Activated naive CD4-positive, alpha-beta T cell treated with anti-CD3 and anti-CD28 coated beads, Interleukin-2, amount 50 U/mL, for 24 hours (primary cell): ENCODE results near the gene PGGT1B.
"Not testable (repeated sequence)": the region's sequence is repeated elsewhere in the genome, so short reads cannot be mapped to it uniquely, and the experiment has no call there.

Experiments used
- H3K27ac Mint-ChIP-seq: one replicate; pipeline ENCODE4 v1.8.0; 2021; ENCODE audit warnings: mild to moderate bottlenecking, mixed read lengths
- H3K27me3 Mint-ChIP-seq: one replicate; pipeline ENCODE4 v1.8.0; 2021; ENCODE audit warnings: mixed read lengths
- H3K36me3 Mint-ChIP-seq: one replicate; pipeline ENCODE4 v1.8.0; 2021; ENCODE audit warnings: mixed read lengths
- H3K4me1 Mint-ChIP-seq: one replicate; pipeline ENCODE4 v1.8.0; 2021; ENCODE audit warnings: mixed read lengths
- H3K4me3 Mint-ChIP-seq: one replicate; pipeline ENCODE4 v1.8.0; 2021; ENCODE audit warnings: mild to moderate bottlenecking, mixed read lengths
- H3K9me3 Mint-ChIP-seq: one replicate; pipeline ENCODE4 v1.8.0; 2021; ENCODE audit warnings: mixed read lengths

The PGGT1B gene

DNA sequence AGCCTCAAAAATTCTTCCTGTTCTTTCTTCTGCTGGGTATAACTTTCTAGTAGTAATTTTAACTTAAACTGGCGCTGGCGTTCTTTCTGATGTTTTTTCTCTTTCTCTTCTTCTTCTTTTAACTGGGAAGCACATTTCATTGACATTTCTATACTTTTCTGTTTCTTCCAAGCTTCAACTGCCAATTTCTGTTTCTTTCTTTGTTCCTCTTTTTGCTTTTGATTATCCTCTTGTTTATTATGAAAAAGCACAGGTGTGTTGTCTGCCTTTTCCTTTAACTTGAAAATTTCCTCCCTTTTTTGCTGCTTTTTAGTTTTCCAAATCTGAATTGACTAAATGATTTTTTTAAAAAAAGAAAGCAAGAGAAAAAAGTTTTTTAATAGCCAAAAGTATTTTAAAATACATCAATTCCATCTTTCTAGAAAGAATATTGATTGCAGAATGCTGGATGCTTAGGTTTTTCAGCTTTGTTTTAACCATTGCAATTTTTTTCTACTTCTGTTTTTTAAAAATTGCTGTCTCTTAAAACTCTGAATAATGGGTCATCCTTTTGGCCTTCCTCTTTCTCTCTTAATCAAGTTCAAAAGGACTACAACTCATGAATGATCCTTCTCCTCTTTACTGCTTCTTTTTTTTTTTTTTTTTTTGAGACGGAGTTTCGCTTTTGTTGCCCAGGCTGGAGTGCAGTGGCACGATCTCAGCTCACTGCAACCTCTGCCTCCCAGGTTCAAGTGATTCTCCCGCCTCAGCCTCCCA, 8.8 kb upstream of the PGGT1B start:
- no peaks in the 10 kb centered on the region for H3K27me3 Mint-ChIP-seq
- peaks cover 6% of the 10 kb centered on the region for H3K36me3 Mint-ChIP-seq
- no peak overlapping the region for H3K4me3 Mint-ChIP-seq
- H3K9me3 Mint-ChIP-seq: no peaks in the 10 kb centered on the region
- no peak overlapping the region for H3K27ac Mint-ChIP-seq
- no peaks in the 10 kb centered on the region for H3K4me1 Mint-ChIP-seq

DNA sequence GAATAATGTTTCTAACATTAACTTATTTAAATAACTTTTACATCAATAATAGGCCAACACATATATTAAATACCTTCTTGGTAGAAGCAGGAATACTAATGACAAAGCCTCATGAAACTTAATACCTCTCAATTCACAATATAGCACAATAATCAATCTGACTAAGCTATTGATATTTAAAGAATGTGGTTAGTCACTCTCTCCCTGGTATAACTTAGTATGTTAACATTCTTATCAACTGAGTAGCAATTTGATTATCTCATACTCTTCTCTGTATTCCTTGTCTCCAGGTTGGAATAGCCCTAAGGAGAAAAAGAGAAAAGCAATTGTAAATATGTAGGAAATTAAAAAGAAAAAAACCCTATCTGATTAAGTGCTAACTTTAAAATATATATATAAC, 4.9 kb upstream of the PGGT1B start:
- peaks cover 4% of the 10 kb centered on the region for H3K4me1 Mint-ChIP-seq
- no peaks in the 10 kb centered on the region for H3K9me3 Mint-ChIP-seq
- no peak overlapping the region for H3K4me3 Mint-ChIP-seq
- no peaks in the 10 kb centered on the region for H3K27me3 Mint-ChIP-seq
- H3K27ac Mint-ChIP-seq: no peak overlapping the region
- H3K36me3 Mint-ChIP-seq: peaks cover 3% of the 10 kb centered on the region

DNA sequence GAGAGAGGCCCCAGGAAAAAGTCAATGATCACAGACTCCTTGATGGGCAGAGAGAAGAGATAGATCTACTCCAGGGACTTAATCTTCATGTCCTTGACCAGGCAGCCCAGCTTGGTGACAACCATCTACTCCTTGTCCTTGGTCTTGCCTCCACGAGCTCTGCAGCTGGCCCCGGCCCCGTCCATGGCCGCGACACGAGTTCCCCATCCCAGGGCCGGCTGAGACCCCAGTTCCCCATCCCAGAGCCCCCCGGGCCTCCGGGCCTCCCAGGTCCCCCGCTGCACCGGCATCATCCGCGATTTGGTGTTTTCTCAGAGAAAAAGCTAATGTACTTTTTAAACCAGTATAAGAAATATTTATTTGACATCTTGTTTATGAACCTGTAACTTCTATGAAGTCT, 2.5 kb upstream of the PGGT1B start:
- Mint-ChIP-seq H3K27ac (no peak overlapping the region), H3K36me3 (peaks cover 4% of the 10 kb centered on the region), H3K4me1 (peaks cover 25% of the 10 kb centered on the region), H3K9me3 (no peaks in the 10 kb centered on the region), H3K4me3 (no peak overlapping the region), H3K27me3 (no peaks in the 10 kb centered on the region)

DNA sequence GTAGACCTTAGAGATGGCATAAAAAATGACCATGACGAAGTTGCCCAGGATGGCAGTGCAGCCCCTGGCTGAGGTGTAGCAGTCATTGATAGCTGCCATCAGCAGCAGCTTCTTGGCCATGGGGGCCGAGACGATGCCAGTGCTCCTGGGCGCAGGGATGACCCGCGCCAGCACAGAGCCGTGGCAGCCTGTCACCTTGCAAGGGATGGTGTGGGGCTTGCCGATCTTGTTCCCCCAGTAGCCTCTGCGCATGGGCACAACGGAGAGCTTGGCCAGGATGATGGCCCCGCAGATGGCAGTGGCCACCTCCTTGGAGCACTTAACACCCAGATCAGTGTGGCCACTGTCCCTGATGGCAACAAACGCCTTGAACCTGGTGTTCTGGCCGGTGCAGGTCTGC, 2.1 kb upstream of the PGGT1B start:
- Mint-ChIP-seq H3K4me1 (peaks cover 29% of the 10 kb centered on the region), H3K9me3 (no peaks in the 10 kb centered on the region), H3K27me3 (no peaks in the 10 kb centered on the region), H3K36me3 (peaks cover 4% of the 10 kb centered on the region), H3K27ac (no peak overlapping the region), H3K4me3 (no peak overlapping the region)

DNA sequence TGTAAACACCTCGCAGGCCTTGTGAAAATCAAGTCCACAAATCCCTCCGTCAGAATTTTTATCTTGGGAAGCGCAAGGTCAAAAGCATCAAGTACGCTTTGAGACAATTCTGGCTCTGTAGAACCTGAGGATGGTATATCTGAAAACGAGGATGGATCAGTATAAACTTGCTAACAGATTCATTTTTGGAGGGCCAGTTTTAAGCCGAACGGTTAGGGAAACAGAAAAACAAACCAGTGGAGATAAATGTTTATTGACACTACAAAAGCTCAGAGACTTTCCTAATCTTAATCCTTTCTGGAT, 352 bp upstream of the PGGT1B start:
- Mint-ChIP-seq H3K9me3 (no peaks in the 10 kb centered on the region), H3K36me3 (peaks cover 4% of the 10 kb centered on the region), H3K4me1 (peaks cover 46% of the 10 kb centered on the region), H3K4me3 (peak overlapping the region; percentile 97), H3K27me3 (no peaks in the 10 kb centered on the region), H3K27ac (peak overlapping the region; percentile 98)

DNA sequence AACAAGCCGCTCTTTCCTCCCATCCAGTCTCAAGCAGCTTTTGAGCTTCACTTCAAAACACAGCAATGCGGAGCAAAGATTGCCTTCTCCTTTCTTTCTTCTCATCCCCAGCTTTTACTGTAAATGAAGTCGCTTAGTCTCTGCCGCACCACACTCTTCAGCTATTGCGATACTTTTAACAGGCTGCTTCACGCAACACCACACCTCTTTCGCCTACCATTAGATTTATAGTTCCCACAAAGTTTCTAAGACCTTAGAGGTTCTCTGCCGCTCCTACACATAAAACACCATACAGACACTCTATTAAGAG, 711 bp downstream of the PGGT1B start:
- peaks cover 54% of the 10 kb centered on the region for H3K4me1 Mint-ChIP-seq
- peak overlapping the region; percentile 98 for H3K27ac Mint-ChIP-seq
- H3K36me3 Mint-ChIP-seq: peaks cover 3% of the 10 kb centered on the region
- no peaks in the 10 kb centered on the region for H3K9me3 Mint-ChIP-seq
- H3K27me3 Mint-ChIP-seq: no peaks in the 10 kb centered on the region
- H3K4me3 Mint-ChIP-seq: peak overlapping the region; percentile 97

DNA sequence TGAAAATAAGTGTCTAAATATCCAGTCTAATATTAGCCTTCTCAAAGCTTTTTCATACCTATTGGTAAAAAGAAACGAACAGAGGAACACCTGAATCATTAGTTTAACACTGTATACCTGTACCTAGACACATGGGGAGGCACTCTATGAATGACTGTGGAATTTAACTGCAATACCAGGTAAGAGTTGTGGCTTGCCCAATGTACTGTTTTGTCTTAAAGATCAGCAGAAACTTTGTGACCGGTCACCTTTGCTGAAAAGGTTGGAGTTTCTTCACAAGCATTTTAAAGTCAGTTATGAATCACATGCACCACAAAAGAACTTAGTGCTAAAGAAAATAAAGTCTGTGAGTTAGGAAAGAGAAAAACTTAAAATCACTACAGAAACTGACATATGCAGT, 2.4 kb downstream of the PGGT1B start:
- Mint-ChIP-seq H3K27ac (no peak overlapping the region), H3K27me3 (no peaks in the 10 kb centered on the region), H3K36me3 (peaks cover 4% of the 10 kb centered on the region), H3K4me1 (peaks cover 71% of the 10 kb centered on the region), H3K4me3 (peak overlapping the region; percentile 38), H3K9me3 (no peaks in the 10 kb centered on the region)

DNA sequence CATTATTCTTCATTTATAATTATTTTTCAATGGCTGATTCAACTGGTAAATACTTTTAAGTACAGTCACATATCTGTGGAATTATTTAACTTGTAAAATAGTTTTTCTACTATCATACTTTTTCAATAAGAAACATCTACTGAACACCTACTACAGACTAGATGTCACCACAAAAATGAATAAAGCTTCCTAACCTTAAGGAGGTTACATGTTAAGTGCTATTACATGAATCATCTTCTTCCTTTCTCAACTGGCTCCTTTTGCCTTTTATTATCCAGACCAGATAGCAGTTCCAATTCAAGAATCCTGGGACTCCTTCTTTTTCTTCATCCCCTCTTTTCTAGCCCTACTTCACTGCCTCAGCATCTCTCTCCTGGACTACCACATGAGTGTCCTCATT, 4.7 kb downstream of the PGGT1B start:
- H3K4me3 Mint-ChIP-seq: no peak overlapping the region
- H3K27me3 Mint-ChIP-seq: no peaks in the 10 kb centered on the region
- H3K27ac Mint-ChIP-seq: no peak overlapping the region
- H3K9me3 Mint-ChIP-seq: no peaks in the 10 kb centered on the region
- peaks cover 88% of the 10 kb centered on the region for H3K4me1 Mint-ChIP-seq
- H3K36me3 Mint-ChIP-seq: peaks cover 4% of the 10 kb centered on the region

DNA sequence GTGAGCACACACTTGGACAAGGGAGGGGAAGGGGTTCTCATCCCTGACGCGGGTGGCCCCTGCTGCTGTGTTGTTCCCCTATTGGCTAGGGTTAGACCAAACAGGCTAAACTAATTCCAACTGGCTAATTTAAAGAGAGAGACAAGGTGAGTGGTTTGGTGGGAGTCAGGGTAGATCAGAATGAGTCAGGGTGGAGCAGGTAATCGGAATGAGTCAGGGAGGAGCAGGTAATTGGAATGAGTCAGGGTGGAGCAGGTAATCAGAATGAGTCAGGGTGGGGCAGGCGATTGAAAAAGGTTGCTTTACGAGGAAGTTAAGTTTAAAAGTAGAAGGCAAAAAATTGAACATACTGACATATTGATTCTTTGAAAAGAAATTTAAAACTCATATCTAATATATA, 13.3 kb downstream of the PGGT1B start:
- H3K9me3 Mint-ChIP-seq, H3K4me3 Mint-ChIP-seq, H3K27ac Mint-ChIP-seq, H3K36me3 Mint-ChIP-seq, H3K27me3 Mint-ChIP-seq: not testable (repeated sequence)
- H3K4me1 Mint-ChIP-seq: peaks cover 32% of the 10 kb centered on the region

DNA sequence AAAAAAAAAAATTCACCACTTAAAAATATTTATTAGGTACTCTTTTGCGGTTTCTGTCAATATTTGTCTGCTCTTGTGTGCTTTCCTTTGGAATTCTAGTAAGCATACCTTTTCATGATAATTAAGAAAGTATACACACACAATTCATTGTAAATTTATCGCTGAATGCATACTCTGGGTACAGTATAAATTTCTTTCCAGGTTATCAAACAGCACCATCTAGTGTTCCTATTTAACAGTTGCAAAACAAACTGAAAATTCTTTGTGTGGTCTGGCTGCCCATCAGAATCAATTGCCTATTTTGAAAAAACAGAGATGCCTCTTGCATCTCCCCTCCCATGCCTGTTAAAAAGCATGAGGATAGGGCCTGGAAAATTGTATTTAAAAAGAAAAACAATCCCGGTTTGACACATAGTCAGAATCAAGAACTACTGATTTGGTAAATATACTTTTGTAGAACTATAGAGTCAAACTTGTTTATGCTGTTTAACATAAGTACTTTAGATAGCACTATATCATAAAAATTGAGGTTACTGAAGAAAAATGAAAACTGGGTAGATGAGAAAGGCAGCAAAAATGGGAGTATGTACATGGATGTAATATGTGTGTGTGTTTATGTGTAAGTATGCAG, 16.2 kb downstream of the PGGT1B start:
- Mint-ChIP-seq H3K4me3 (no peak overlapping the region), H3K36me3 (peaks cover 7% of the 10 kb centered on the region), H3K4me1 (peaks cover 37% of the 10 kb centered on the region), H3K9me3 (no peaks in the 10 kb centered on the region), H3K27me3 (no peaks in the 10 kb centered on the region), H3K27ac (no peak overlapping the region)

DNA sequence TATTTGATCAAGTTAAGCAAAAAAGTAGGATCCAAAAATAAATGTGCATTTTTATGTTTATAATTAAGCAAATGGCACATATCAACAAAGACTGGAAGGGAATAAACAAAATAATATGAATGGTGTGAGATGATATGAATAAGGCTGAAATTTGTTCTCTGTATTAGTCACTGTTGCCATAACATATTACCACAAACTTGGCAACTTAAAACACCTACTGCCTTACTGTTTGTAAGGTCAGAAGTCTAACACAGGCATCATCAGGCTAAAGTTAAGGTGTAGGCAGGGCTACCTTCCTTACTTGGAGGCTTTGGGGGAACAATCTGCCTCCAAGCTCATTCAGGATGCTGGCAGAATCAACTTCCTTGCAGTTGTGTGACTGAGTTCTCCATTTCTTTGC, 19.3 kb downstream of the PGGT1B start:
- Mint-ChIP-seq H3K27me3 (no peaks in the 10 kb centered on the region), H3K27ac (no peak overlapping the region), H3K36me3 (peaks cover 10% of the 10 kb centered on the region), H3K9me3 (no peaks in the 10 kb centered on the region), H3K4me3 (no peak overlapping the region), H3K4me1 (peaks cover 24% of the 10 kb centered on the region)

DNA sequence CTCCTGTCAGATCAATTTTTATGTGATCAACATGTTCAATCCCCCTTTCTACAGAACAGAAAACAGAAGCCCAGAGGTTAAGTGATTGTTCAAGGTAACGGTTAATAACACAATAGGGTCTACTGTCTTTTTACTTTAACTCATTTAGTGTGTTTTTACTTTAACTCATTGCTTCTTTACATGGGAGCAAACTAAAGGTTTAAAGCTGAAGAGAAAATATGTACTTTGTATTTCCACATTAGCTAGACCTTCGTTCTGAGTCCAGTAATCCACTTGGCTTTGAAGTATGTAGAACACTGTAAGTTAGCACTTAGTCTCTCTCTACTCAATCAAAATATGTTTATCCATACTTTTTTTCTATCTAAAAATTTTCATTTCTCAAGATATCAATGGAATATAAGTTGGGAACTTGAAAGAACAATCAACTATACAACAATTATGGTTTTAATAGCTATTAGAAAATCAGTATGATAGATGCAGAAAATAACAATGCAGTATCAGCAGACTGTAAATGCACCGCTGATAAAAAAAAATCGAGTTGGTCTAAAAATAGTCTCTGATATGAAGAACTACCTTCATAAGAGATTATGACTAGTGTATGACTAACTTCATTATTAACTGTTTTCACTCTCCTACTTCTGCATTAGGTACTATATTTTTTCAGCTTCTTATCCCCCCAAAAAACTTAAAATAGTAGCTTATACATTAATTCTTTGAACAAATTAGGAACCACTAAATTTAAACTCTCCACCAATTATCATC, 20.6 kb downstream of the PGGT1B start:
- H3K9me3 Mint-ChIP-seq: no peaks in the 10 kb centered on the region
- H3K27me3 Mint-ChIP-seq: no peaks in the 10 kb centered on the region
- no peak overlapping the region for H3K4me3 Mint-ChIP-seq
- peak overlapping the region; percentile 43 for H3K27ac Mint-ChIP-seq
- peaks cover 13% of the 10 kb centered on the region for H3K36me3 Mint-ChIP-seq
- H3K4me1 Mint-ChIP-seq: peaks cover 24% of the 10 kb centered on the region

DNA sequence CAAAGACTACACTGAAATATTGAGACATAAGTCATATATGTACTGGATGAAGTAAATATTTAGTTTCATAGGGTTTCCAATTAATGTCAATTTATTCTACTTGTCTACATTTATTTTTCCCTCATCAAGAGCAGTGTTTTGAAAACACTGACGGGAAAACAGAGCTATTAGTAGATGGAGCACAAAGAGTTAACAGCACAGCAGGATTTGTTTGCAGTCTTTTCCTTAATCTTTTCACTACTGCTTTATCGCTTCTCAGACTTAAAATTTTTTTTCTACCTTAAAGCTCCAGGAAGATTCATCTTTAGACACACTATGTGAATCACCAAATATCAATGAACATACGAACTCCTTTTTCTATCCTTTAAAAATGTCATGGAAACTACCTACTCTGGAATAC, 25.6 kb downstream of the PGGT1B start:
- no peak overlapping the region for H3K4me3 Mint-ChIP-seq
- H3K27me3 Mint-ChIP-seq: no peaks in the 10 kb centered on the region
- no peak overlapping the region for H3K27ac Mint-ChIP-seq
- peaks cover 4% of the 10 kb centered on the region for H3K4me1 Mint-ChIP-seq
- peaks cover 17% of the 10 kb centered on the region for H3K36me3 Mint-ChIP-seq
- H3K9me3 Mint-ChIP-seq: no peaks in the 10 kb centered on the region

DNA sequence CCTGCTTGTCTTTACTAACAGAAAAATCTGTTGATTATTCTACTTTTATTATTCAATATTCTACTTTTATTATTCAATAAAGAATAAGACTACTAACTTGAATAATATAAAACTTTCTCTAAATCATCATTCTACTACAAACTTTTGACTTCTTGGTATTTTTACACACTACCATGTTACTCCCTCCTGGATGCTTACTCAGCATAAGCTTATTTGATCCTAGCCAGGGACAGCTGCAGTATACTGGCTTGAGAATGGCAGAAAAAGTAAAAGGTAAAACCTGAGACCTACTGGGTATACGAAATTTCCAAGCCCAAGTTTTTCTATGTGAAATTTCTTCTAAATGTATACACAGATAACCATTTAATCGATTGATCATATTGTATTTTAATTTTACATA, 26.1 kb downstream of the PGGT1B start:
- no peak overlapping the region for H3K27ac Mint-ChIP-seq
- no peaks in the 10 kb centered on the region for H3K9me3 Mint-ChIP-seq
- no peak overlapping the region for H3K4me3 Mint-ChIP-seq
- H3K36me3 Mint-ChIP-seq: peaks cover 20% of the 10 kb centered on the region
- no peaks in the 10 kb centered on the region for H3K27me3 Mint-ChIP-seq
- H3K4me1 Mint-ChIP-seq: no peaks in the 10 kb centered on the region

DNA sequence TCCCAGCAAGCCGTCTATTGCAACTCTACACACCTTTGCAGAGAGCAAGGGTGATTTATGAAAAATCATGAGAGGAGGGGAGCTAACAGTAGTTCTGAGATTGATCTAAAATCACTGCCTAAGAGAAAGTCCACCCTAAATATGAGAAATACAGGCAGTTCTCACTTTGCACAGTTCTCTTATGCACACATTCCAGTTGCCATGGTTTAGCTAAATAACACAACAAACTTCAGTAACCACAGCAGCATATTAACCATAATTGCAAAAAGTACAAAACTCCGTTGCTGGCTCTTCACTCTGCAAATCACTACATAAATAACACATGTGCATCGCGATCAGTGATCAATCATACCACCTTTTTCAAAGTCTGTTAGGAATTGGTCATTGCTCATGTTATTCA, 31.1 kb downstream of the PGGT1B start:
- Mint-ChIP-seq H3K27me3 (no peaks in the 10 kb centered on the region), H3K4me1 (no peaks in the 10 kb centered on the region), H3K9me3 (no peaks in the 10 kb centered on the region), H3K36me3 (peaks cover 28% of the 10 kb centered on the region), H3K4me3 (no peak overlapping the region), H3K27ac (no peak overlapping the region)

DNA sequence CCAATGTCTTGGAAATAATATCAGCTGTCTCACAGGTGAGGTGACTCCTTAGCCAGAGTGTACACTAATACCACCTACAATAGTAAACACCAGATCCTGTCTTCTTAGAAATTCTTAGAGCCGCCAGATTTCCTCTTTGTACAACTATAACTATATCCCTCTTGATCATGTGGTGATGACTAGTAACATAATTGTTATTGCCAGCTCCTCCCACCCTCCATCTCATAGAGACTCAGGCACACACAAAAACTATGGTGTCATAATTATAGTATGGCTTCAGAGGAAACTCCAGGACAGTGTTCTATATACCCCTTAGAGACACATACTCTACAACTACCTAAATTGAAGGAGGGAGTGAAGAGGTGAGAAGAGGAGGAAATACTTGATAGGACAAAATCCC, 33.1 kb downstream of the PGGT1B start:
- peaks cover 31% of the 10 kb centered on the region for H3K36me3 Mint-ChIP-seq

More for the DNA sequence above, 33.1 kb downstream of the PGGT1B start:
- Mint-ChIP-seq H3K4me3 (no peak overlapping the region), H3K27me3 (no peaks in the 10 kb centered on the region), H3K27ac (no peak overlapping the region), H3K9me3 (no peaks in the 10 kb centered on the region), H3K4me1 (no peaks in the 10 kb centered on the region)
